Endothelial cell of umbilical vein (primary cell): ENCODE data around the gene HSD17B14. TPM values are rescaled to one million over a fixed set of nuclear protein-coding genes. Genes with fewer than 3 reads are reported as not detected.

Experiments used
- BruUV-seq: library from RNA; stranded (reverse); fragments of 400-500 nt; replicated peaks from 2 replicates; lab custom pipeline; 2021; lab: Mats Ljungman, UMichigan
- CTCF ChIA-PET: fragments of 300-600, 350-600 bp; sonication (Branson Sonifier 250); formaldehyde crosslinking; loops from one replicate; lab custom pipeline; 2021; ENCODE audit warnings: antibody characterized with exemption, inconsistent platforms; lab: Charles Lee
- POLR2A ChIA-PET: fragments of 300-600, 350-600 bp; sonication (Branson Sonifier 250); formaldehyde crosslinking; loops from one replicate; lab custom pipeline; 2021; ENCODE audit warnings: antibody characterized with exemption, inconsistent platforms; lab: Charles Lee
- DNase-seq: peaks from one replicate; pipeline ENCODE4 v3.0.0-alpha.2; 2011; ENCODE audit warnings: low read depth, low spot score
- FAIRE-seq: peaks from 2 replicates; lab custom pipeline; 2011; peaks lifted over from hg19 to GRCh38; lab: Jason Lieb, UNC
- H2AFZ ChIP-seq: 2 replicates; pipeline ENCODE4 v1.6.0; 2012; ENCODE audit warnings: low read depth, low read length, control low read depth, inconsistent platforms
- H3K27ac ChIP-seq: 2 replicates; pipeline ENCODE4 v1.5.1; 2011; ENCODE audit warnings: low read depth, mild to moderate bottlenecking, control low read depth, low read length, moderate library complexity; ENCODE audit not compliant: insufficient read depth
- H3K27me3 ChIP-seq, 2 experiments: 2 replicates each; pipeline versions ENCODE4 v1.6.0 to v1.6.1; 2011; ENCODE audit warnings: low read length in 2 of 2, mixed read lengths in 1 of 2; ENCODE audit not compliant: control insufficient read depth in 2 of 2, insufficient read depth in 2 of 2
- H3K36me3 ChIP-seq, 2 experiments: 2 replicates in 1 of 2; 3 replicates in 1 of 2; pipeline ENCODE4 v1.5.1; 2011; ENCODE audit warnings: low read length in 2 of 2, mild to moderate bottlenecking in 1 of 2, moderate library complexity in 1 of 2; ENCODE audit not compliant: control insufficient read depth in 2 of 2, insufficient read depth in 2 of 2; ENCODE audit errors: extremely low read depth in 1 of 2
- H3K4me1 ChIP-seq: 3 replicates; pipeline ENCODE4 v1.5.1; 2011; ENCODE audit warnings: mild to moderate bottlenecking, low read length; ENCODE audit not compliant: control insufficient read depth, insufficient read depth; ENCODE audit errors: extremely low read depth
- H3K4me2 ChIP-seq: 2 replicates; pipeline ENCODE4 v1.6.1; 2011; ENCODE audit warnings: low read length, control low read depth, mixed read lengths; ENCODE audit not compliant: insufficient read depth
- H3K4me3 ChIP-seq, 3 experiments: fragments of 200-600 bp in 1 of 3; sonication (generic), shearing (Covaris generic) in 1 of 3; replicated peaks in 1 of 3; 2 replicates each; pipeline ENCODE4 v1.5.1; 2011 to 2016; ENCODE audit warnings: control low read depth in 3 of 3, low read length in 3 of 3, mild to moderate bottlenecking in 2 of 3, inconsistent platforms in 1 of 3, low read depth in 1 of 3, moderate library complexity in 1 of 3; ENCODE audit not compliant: insufficient read depth in 1 of 3
- H3K79me2 ChIP-seq: 2 replicates; pipeline ENCODE4 v1.6.0; 2012; ENCODE audit warnings: low read length, inconsistent platforms; ENCODE audit not compliant: control insufficient read depth, insufficient read depth
- H3K9ac ChIP-seq: replicated peaks from 2 replicates; pipeline ENCODE3; 2011; ENCODE audit warnings: low read length, control low read depth; ENCODE audit not compliant: insufficient read depth; ENCODE audit errors: extremely low read depth
- H3K9me1 ChIP-seq: replicated peaks from 3 replicates; pipeline ENCODE4 v1.6.0; 2011; ENCODE audit warnings: mild to moderate bottlenecking, low read length; ENCODE audit not compliant: control insufficient read depth, insufficient read depth; ENCODE audit errors: extremely low read depth
- H3K9me3 ChIP-seq: replicated peaks from 2 replicates; pipeline ENCODE4 v1.5.1; 2012; ENCODE audit warnings: low read length, inconsistent platforms; ENCODE audit not compliant: control insufficient read depth, insufficient read depth
- H4K20me1 ChIP-seq: replicated peaks from 2 replicates; pipeline ENCODE3; 2011; ENCODE audit warnings: mild to moderate bottlenecking, low read length; ENCODE audit not compliant: control insufficient read depth, insufficient read depth; ENCODE audit errors: extremely low read depth
- MYC ChIP-seq: IDR thresholded peaks from one replicate; pipeline ENCODE4 v1.6.1; 2011; ENCODE audit warnings: mild to moderate bottlenecking, low read depth, low read length
- POLR2AphosphoS5 ChIP-seq: IDR thresholded peaks from 2 replicates; pipeline ENCODE4 v1.6.1; 2012; ENCODE audit warnings: low read depth, mild to moderate bottlenecking, control low read depth, low read length, moderate library complexity; ENCODE audit not compliant: insufficient read depth
- dilution Hi-C: fragments of 300-500 bp; cut with MboI; formaldehyde crosslinking; loops from one replicate; pipeline ENCODE4 v1.15.0; 2019; ENCODE audit warnings: low sequenced_read_pairs; ENCODE audit not compliant: extremely low pct_ligation_motif_present
- intact Hi-C: fragments of 100-400 bp; cut with micrococcal nuclease; formaldehyde crosslinking; loops from one replicate; pipeline ENCODE4 v1.10.0; 2022
- polyA plus RNA-seq, 4 experiments: library from polyadenylated mRNA; depleted of rRNA in 3 of 4; stranded (reverse) in 3 of 4; unstranded in 1 of 4; fragments of >200 nt; gene quantifications; 2 replicates each; pipeline versions ENCODE4 v1.2.1 to v1.2.3, GENCODE V29; 2011 to 2012; ENCODE audit warnings: missing spikeins in 1 of 4
- total RNA-seq: library from RNA; stranded (reverse); gene quantifications from 2 replicates; pipeline ENCODE4 v1.2.3, GENCODE V29; 2021
- TF ChIP-seq, protein P1 (sequence below), 2 donors: IDR thresholded peaks; 1 replicate in 1 of 2; 2 replicates in 1 of 2; pipeline ENCODE4 v1.5.1; 2011; ENCODE audit warnings: low read length in 2 of 2, mild to moderate bottlenecking in 2 of 2, moderate library complexity in 2 of 2, control low read depth in 1 of 2, inconsistent platforms in 1 of 2, low read depth in 1 of 2; ENCODE audit not compliant: insufficient read depth in 1 of 2; ENCODE audit errors: extremely low read depth in 1 of 2

Gene HSD17B14
- total and polyA plus RNA-seq, 2 donors (not counting 3 experiments of a cell fraction or from before 2014, with no cell fraction given), result 20.9 to 46.3 TPM

DNA sequence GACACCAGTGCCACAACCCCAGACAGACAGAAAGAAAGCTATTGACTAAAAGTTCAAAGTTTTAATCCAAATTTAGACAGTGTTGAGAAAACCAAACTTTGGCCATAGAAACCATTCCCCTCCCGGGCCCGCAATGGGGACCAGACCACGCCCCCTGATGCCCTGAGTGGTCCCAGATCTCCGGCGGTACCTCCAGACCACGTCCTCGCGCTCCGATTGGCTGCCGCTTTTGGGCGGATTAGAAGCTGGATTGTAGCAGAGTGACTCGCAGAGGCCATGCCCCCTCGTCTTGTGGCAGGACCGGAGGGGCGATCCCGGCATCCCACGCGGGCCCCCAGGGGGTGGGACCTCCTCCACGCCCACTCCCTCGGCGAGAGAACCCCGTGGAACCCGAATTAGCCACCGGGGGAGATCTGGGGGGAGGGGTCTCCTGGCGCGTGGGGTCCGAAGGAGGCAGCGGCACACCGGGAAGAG lies 797 bp upstream of the HSD17B14 start:
- Histone ChIP-seq H3K4me2 (peak overlapping the region; percentile 91), H3K27ac (peak overlapping the region; percentile 55), H3K27me3 (no peaks in the 10 kb centered on the region), H3K79me2 (no peaks in the 10 kb centered on the region), H3K4me1 (peaks cover 5% of the 10 kb centered on the region), H3K9me1 (no peaks in the 10 kb centered on the region), H4K20me1 (no peaks in the 10 kb centered on the region), H3K36me3 (peaks cover 0 to 4% of the 10 kb centered on the region in 2 experiments), H3K9ac (peak overlapping the region; percentile 44), H3K9me3 (no peaks in the 10 kb centered on the region), H3K4me3 (peak overlapping the region; percentile 38 to 61 (median 57)), H2AFZ (peak overlapping the region; percentile 91)
- intact Hi-C loops, result loop anchor here (1.0 to 5.0 kb wide), 2 partner anchors 35 to 100 kb away; partner anchors contain the start of gene PPP1R15A
- peak; percentile 95 for FAIRE-seq
- TF ChIP-seq, protein P1, sequence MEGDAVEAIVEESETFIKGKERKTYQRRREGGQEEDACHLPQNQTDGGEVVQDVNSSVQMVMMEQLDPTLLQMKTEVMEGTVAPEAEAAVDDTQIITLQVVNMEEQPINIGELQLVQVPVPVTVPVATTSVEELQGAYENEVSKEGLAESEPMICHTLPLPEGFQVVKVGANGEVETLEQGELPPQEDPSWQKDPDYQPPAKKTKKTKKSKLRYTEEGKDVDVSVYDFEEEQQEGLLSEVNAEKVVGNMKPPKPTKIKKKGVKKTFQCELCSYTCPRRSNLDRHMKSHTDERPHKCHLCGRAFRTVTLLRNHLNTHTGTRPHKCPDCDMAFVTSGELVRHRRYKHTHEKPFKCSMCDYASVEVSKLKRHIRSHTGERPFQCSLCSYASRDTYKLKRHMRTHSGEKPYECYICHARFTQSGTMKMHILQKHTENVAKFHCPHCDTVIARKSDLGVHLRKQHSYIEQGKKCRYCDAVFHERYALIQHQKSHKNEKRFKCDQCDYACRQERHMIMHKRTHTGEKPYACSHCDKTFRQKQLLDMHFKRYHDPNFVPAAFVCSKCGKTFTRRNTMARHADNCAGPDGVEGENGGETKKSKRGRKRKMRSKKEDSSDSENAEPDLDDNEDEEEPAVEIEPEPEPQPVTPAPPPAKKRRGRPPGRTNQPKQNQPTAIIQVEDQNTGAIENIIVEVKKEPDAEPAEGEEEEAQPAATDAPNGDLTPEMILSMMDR (IDR thresholded peaks at IDR 0.05; ENCODE audit: extremely low read depth in 1 of 2, insufficient read depth in 1 of 2, low read depth in 1 of 2, low read length in 2 of 2), result no peak
- TF ChIP-seq POLR2AphosphoS5, result peak; percentile 17
- CTCF ChIA-PET, result interaction anchor here (0.6 to 2.6 kb wide), 12 partner anchors 11 to 191 kb away, joined by 3 to 108 read pairs (median 8); partner anchors contain the start of genes BCAT2, CA11, GYS1 and PPP1R15A
- peak; percentile 86 for DNase-seq
- TSS peak; percentile 11 for BruUV-seq
- POLR2A ChIA-PET, result interaction anchor here (0.6 to 2.0 kb wide), 2 partner anchors 35 to 49 kb away, joined by 8 to 9 read pairs; partner anchors contain the start of gene PPP1R15A
- dilution Hi-C loops, result no loop called here

DNA sequence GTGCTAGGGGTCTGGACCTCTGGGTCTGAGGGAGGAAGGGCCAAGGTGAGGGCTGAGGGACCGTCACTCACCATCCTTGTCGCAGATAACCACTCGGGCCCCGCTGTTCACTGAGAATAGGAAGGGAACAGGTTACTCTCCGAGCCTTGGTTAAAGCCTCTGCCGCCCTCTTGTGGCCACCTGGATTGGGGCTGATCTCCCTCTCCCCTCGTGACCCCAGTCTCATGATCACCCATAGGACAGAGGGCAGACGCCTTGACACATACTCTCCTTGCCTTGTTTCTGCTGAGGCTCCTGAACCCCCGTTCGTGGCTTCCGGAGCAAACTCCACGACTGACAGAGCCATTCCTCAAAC lies 580 bp downstream of the HSD17B14 start:
- intact Hi-C loops, result loop anchor here (1.0 to 5.0 kb wide), 7 partner anchors 24 to 189 kb away; partner anchors contain the start of genes BCAT2, CA11 and FTL
- DNase-seq, result peak; percentile 87
- H3K4me2 ChIP-seq, result peak overlapping the region; percentile 91
- TF ChIP-seq POLR2AphosphoS5 (no peak), MYC (no peak)
- TF ChIP-seq, protein P1 (IDR thresholded peaks at IDR 0.05; ENCODE audit: extremely low read depth in 1 of 2, insufficient read depth in 1 of 2, low read depth in 1 of 2, low read length in 2 of 2), result peak; percentile 88 to 92
- no peaks in the 10 kb centered on the region for H3K27me3 ChIP-seq
- H3K36me3 ChIP-seq, result peaks cover 0 to 4% of the 10 kb centered on the region in 2 experiments
- H3K9ac ChIP-seq, result peak overlapping the region; percentile 55
- no peaks in the 10 kb centered on the region for H3K9me3 ChIP-seq
- dilution Hi-C loops, result no loop called here
- H3K79me2 ChIP-seq, result no peaks in the 10 kb centered on the region
- H4K20me1 ChIP-seq, result no peaks in the 10 kb centered on the region
- FAIRE-seq, result peak; percentile 90
- peak overlapping the region; percentile 52 for H3K27ac ChIP-seq
- CTCF ChIA-PET, result interaction anchor here (0.7 to 2.6 kb wide), 30 partner anchors 9 to 190 kb away, joined by 3 to 108 read pairs (median 4); partner anchors contain the start of genes BCAT2, CA11, DHDH and PPP1R15A
- POLR2A ChIA-PET, result interaction anchor here (0.7 to 2.0 kb wide), 2 partner anchors 37 to 40 kb away, joined by 3 to 9 read pairs; partner anchors contain the start of gene PPP1R15A
- BruUV-seq, result TSS peak; percentile 23
- peak overlapping the region; percentile 89 for H2AFZ ChIP-seq
- H3K4me3 ChIP-seq, result peak overlapping the region; percentile 38 to 61 (median 57)
- peaks cover 5% of the 10 kb centered on the region for H3K4me1 ChIP-seq
- no peaks in the 10 kb centered on the region for H3K9me1 ChIP-seq
